ENCODE data around the gene GALNTL6.

DNA sequence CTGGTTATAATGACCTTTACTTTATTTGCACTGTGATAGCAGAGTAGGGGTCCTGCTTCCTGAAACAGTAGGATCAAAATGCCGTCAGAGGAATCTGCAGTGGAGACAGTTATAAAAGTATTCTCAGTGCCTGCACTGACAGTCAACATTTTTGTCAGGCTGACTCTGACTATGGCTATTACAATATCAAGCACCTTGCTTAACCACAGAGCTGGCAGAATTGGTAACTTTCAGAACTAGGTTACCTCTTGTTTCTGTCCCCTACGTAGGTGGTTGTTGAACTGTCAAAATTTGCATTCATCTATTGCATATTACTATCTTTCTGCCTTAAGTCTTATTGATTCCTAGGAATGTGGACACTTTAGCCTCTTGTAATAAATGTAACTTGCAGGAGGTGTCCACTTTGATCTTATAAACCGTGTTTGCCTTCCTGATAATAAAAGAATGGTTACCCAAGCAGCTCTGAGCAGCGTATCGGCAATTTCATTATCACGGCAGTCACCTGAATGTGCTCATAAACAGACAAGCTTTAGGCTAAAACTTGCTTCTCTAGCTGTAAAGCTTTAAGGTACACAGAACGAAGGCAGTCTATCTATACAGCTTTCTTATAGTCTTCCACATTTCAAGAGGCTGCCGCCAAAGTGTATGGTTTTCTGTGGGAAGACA, 1002.4 kb downstream of the GALNTL6 start:
- no peak for TF ChIP-seq FOXM1 (IDR thresholded peaks at IDR 0.05; ENCODE audit: borderline replicate concordance)
- no peak for TF ChIP-seq ARNT (IDR thresholded peaks at IDR 0.05)
- TF ChIP-seq FOXA1 (IDR thresholded peaks at IDR 0.05), result no peak
- no peak for TF ChIP-seq FOXK2 (IDR thresholded peaks at IDR 0.05)
- TF ChIP-seq HDGF (IDR thresholded peaks at IDR 0.05; ENCODE audit: borderline replicate concordance), result no peak
- no peak for TF ChIP-seq BHLHE40 (IDR thresholded peaks at IDR 0.05; ENCODE audit: borderline replicate concordance)
- no peak for TF ChIP-seq NFRKB (IDR thresholded peaks at IDR 0.05)
- no peak for TF ChIP-seq SP1 (IDR thresholded peaks at IDR 0.05)
- no peak for TF ChIP-seq ELF4 (IDR thresholded peaks at IDR 0.05)
- TF ChIP-seq, protein P1, sequence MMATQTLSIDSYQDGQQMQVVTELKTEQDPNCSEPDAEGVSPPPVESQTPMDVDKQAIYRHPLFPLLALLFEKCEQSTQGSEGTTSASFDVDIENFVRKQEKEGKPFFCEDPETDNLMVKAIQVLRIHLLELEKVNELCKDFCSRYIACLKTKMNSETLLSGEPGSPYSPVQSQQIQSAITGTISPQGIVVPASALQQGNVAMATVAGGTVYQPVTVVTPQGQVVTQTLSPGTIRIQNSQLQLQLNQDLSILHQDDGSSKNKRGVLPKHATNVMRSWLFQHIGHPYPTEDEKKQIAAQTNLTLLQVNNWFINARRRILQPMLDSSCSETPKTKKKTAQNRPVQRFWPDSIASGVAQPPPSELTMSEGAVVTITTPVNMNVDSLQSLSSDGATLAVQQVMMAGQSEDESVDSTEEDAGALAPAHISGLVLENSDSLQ (IDR thresholded peaks at IDR 0.05), result no peak
- no peak for TF ChIP-seq TARDBP (IDR thresholded peaks at IDR 0.05)
